Panc1 (cell line): Measurements from ENCODE around the gene SYT2.

Experiments
- CTCF ChIP-seq: fragments of 450-650 bp; IDR thresholded peaks from 2 replicates; pipeline ENCODE4 v1.5.1; 2017; ENCODE audit warnings: mild to moderate bottlenecking
- POLR2AphosphoS5 ChIP-seq: IDR thresholded peaks from 2 replicates; pipeline ENCODE4 v1.6.1; 2012; ENCODE audit warnings: mild to moderate bottlenecking, low read depth, low read length, moderate library complexity
- REST ChIP-seq, 2 experiments: IDR thresholded peaks; 2 replicates each; pipeline ENCODE4 v1.6.1; 2011 to 2012; ENCODE audit warnings: low read depth in 2 of 2, control low read depth in 1 of 2, low read length in 1 of 2, mild to moderate bottlenecking in 1 of 2, moderate library complexity in 1 of 2; ENCODE audit not compliant: insufficient read depth in 1 of 2

GRCh38 chr1:202689493-202690342 is 20.5 kb downstream of the SYT2 start:
- no peak for TF ChIP-seq CTCF
- TF ChIP-seq POLR2AphosphoS5: no peak
- TF ChIP-seq REST (IDR thresholded peaks at IDR 0.05; ENCODE audit: insufficient read depth in 1 of 2, low read depth in 2 of 2, low read length in 1 of 2): peak; percentile 51 to 59; a peak in 2 of 4 replicates
